NCI-H510A (cell line): ENCODE measurements around the gene CTNNA1.
"Not testable (repeated sequence)": the region's sequence is repeated elsewhere in the genome, so short reads cannot be mapped to it uniquely, and the experiment has no call there.

Source experiments
- DNase-seq: peaks from one replicate; lab custom pipeline; 2025; lab: John Stamatoyannopoulos, UW

Gene CTNNA1

GRCh38 chr5:138757061-138757776 lies 4.0 kb downstream of the CTNNA1 start:
- DNase-seq = no peak

- no peak for DNase-seq
These were observed 7.4 kb downstream of the CTNNA1 start for GRCh38 chr5:138760448-138761110.

GRCh38 chr5:138761115-138761514 lies 7.9 kb downstream of the CTNNA1 start:
- not testable (repeated sequence) for DNase-seq

GRCh38 chr5:138761670-138762069 lies 8.4 kb downstream of the CTNNA1 start:
- DNase-seq = not testable (repeated sequence)

GRCh38 chr5:138762110-138762509 lies 8.9 kb downstream of the CTNNA1 start:
- DNase-seq = no peak

GRCh38 chr5:138763037-138763778 lies 10.0 kb downstream of the CTNNA1 start:
- no peak for DNase-seq

- no peak for DNase-seq
These were observed 17.1 kb downstream of the CTNNA1 start for GRCh38 chr5:138770291-138770690.

- DNase-seq = no peak
These were observed 17.8 kb downstream of the CTNNA1 start for GRCh38 chr5:138770977-138771376.

GRCh38 chr5:138772986-138773594 lies 19.9 kb downstream of the CTNNA1 start:
- DNase-seq = no peak

GRCh38 chr5:138773624-138774023 lies 20.4 kb downstream of the CTNNA1 start:
- DNase-seq = not testable (repeated sequence)

- DNase-seq = no peak
These were observed 21.8 kb downstream of the CTNNA1 start for GRCh38 chr5:138775034-138775433.

GRCh38 chr5:138778234-138778633 lies 25.0 kb downstream of the CTNNA1 start:
- no peak for DNase-seq

GRCh38 chr5:138783976-138784375 lies 30.8 kb downstream of the CTNNA1 start:
- no peak for DNase-seq

GRCh38 chr5:138784590-138784989 lies 31.4 kb downstream of the CTNNA1 start:
- no peak for DNase-seq

GRCh38 chr5:138789771-138790242 lies 36.6 kb downstream of the CTNNA1 start:
- no peak for DNase-seq

GRCh38 chr5:138790684-138791083 lies 37.5 kb downstream of the CTNNA1 start:
- DNase-seq = no peak

GRCh38 chr5:138792195-138792790 lies 39.1 kb downstream of the CTNNA1 start:
- no peak for DNase-seq

GRCh38 chr5:138793575-138793974 lies 40.4 kb downstream of the CTNNA1 start:
- DNase-seq = no peak

- no peak for DNase-seq
These were observed 50.1 kb downstream of the CTNNA1 start for GRCh38 chr5:138803285-138803684.

GRCh38 chr5:138803935-138804334 lies 50.7 kb downstream of the CTNNA1 start:
- DNase-seq = no peak

- DNase-seq = no peak
These were observed 51.9 kb downstream of the CTNNA1 start for GRCh38 chr5:138805096-138805495.

- DNase-seq = no peak
These were observed 54.0 kb downstream of the CTNNA1 start for GRCh38 chr5:138807182-138807581.
